Loucy (cell line): Measurements from ENCODE around the gene PTPRZ1.

ENCODE experiments used
- H2AFZ ChIP-seq: fragments of 200-600 bp; sonication (generic); 2 replicates; pipeline ENCODE4 v1.6.0; 2016; ENCODE audit warnings: antibody characterized with exemption, mild to moderate bottlenecking, low read length, moderate library complexity
- H3F3A ChIP-seq: fragments of 200-600 bp; 2 replicates; pipeline ENCODE4 v1.6.0; 2016; ENCODE audit warnings: antibody characterized with exemption, low read depth, mild to moderate bottlenecking
- H3K27me3 ChIP-seq: fragments of 200-600 bp; sonication (generic); 2 replicates; pipeline ENCODE4 v1.6.1; 2014; ENCODE audit warnings: low read length, mild to moderate bottlenecking; ENCODE audit not compliant: insufficient read depth, poor library complexity, severe bottlenecking
- H3K36me3 ChIP-seq: fragments of 200-600 bp; sonication (generic); 2 replicates; pipeline ENCODE4 v1.6.1; 2016; ENCODE audit warnings: low read length; ENCODE audit not compliant: insufficient read depth
- H3K4me1 ChIP-seq: fragments of 200-600 bp; sonication (generic); 2 replicates; pipeline ENCODE4 v1.5.1; 2014; ENCODE audit warnings: low read length, mild to moderate bottlenecking; ENCODE audit not compliant: insufficient read depth, poor library complexity, severe bottlenecking
- H3K4me2 ChIP-seq: fragments of 200-600 bp; sonication (generic); 2 replicates; pipeline ENCODE4 v1.6.0; 2014; ENCODE audit warnings: antibody characterized with exemption, low read length, low read depth, mild to moderate bottlenecking; ENCODE audit not compliant: poor library complexity, severe bottlenecking
- H3K4me3 ChIP-seq: fragments of 200-600 bp; sonication (generic); 2 replicates; pipeline ENCODE4 v1.5.1; 2014; ENCODE audit warnings: low read length, mild to moderate bottlenecking, mixed read lengths; ENCODE audit not compliant: poor library complexity, severe bottlenecking
- H3K79me2 ChIP-seq: fragments of 200-600 bp; sonication (generic); 2 replicates; pipeline ENCODE4 v1.6.1; 2014; ENCODE audit warnings: low read length; ENCODE audit not compliant: insufficient read depth
- H3K9ac ChIP-seq: fragments of 200-600 bp; sonication (generic); 2 replicates; pipeline ENCODE4 v1.6.0; 2014; ENCODE audit warnings: mild to moderate bottlenecking, low read depth, low read length, moderate library complexity; ENCODE audit not compliant: poor library complexity, severe bottlenecking
- H3K9me2 ChIP-seq: fragments of 200-600 bp; sonication (generic); replicated peaks from 2 replicates; pipeline ENCODE4 v1.6.1; 2016; ENCODE audit warnings: low read depth, low read length, mixed read lengths
- H3K9me3 ChIP-seq: fragments of 200-600 bp; sonication (generic); 2 replicates; pipeline ENCODE4 v1.6.1; 2014; ENCODE audit warnings: mild to moderate bottlenecking, antibody characterized with exemption, low read length, low read depth; ENCODE audit not compliant: insufficient read depth
- H4K20me1 ChIP-seq: fragments of 200-600 bp; sonication (generic); 2 replicates; pipeline ENCODE4 v1.6.0; 2014; ENCODE audit warnings: antibody characterized with exemption, low read length, mild to moderate bottlenecking; ENCODE audit not compliant: insufficient read depth, poor library complexity, severe bottlenecking
- EZH2phosphoT487 ChIP-seq: fragments of 200-600 bp; IDR thresholded peaks from 2 replicates; pipeline ENCODE4 v1.6.1; 2018; ENCODE audit warnings: antibody characterized with exemption, mild to moderate bottlenecking, moderate library complexity, borderline replicate concordance
- TF ChIP-seq, protein P1 (sequence below): fragments of 200-600 bp; sonication (generic); conservative IDR thresholded peaks from 2 replicates; pipeline ENCODE4 v1.5.1; 2014; ENCODE audit warnings: mild to moderate bottlenecking, antibody characterized with exemption, low read length

Gene PTPRZ1

DNA sequence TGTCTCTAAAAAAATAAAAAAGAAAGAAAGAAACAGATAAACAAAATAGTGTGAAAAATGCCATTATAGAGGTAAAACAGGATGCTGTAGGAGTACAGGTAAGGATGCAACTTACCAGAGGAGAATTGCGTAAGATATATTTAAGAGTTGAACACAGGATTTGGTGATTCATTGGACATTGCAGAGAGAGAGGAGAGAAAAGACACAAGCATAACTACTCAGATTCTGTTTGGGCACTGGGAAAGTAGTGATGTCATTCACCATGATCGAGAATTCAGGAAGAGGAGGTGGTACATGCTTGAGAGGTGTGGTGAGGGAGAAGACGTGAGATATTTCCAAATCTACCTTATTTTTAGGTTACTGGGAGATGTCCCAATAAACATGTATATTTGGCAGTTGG, 173.4 kb downstream of the PTPRZ1 start:
- Histone ChIP-seq H3K4me2 (no peak overlapping the region), H3K4me1 (no peaks in the 10 kb centered on the region), H3F3A (no peaks in the 10 kb centered on the region), H3K9me2 (no peaks in the 10 kb centered on the region), H3K9me3 (no peaks in the 10 kb centered on the region; the same call in 1 of the 2 replicates), H2AFZ (no peak overlapping the region), H3K9ac (no peak overlapping the region), H3K79me2 (no peaks in the 10 kb centered on the region), H4K20me1 (no peaks in the 10 kb centered on the region), H3K27me3 (no peaks in the 10 kb centered on the region), H3K4me3 (no peak overlapping the region), H3K36me3 (no peaks in the 10 kb centered on the region)
- TF ChIP-seq EZH2phosphoT487 = no peak
- TF ChIP-seq, protein P1, sequence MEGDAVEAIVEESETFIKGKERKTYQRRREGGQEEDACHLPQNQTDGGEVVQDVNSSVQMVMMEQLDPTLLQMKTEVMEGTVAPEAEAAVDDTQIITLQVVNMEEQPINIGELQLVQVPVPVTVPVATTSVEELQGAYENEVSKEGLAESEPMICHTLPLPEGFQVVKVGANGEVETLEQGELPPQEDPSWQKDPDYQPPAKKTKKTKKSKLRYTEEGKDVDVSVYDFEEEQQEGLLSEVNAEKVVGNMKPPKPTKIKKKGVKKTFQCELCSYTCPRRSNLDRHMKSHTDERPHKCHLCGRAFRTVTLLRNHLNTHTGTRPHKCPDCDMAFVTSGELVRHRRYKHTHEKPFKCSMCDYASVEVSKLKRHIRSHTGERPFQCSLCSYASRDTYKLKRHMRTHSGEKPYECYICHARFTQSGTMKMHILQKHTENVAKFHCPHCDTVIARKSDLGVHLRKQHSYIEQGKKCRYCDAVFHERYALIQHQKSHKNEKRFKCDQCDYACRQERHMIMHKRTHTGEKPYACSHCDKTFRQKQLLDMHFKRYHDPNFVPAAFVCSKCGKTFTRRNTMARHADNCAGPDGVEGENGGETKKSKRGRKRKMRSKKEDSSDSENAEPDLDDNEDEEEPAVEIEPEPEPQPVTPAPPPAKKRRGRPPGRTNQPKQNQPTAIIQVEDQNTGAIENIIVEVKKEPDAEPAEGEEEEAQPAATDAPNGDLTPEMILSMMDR = no peak

DNA sequence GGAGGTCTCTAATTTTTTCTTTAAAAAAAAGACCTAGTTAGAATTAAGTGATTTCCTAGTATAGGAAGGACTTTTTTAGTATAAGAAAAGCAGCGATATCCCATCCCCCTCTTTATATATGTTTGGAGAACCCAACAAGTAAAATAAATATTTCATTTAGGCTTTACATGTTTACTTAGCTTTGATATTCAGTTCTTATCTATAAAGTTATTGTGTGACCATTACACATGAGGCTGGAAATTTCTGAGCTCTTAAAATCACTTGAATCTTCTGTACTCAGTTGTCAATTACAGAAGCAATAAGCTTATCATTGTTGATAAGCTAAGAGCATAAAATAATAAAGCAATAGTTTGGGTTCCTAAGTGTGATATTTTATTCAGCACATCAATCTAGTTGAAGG, 181.4 kb downstream of the PTPRZ1 start:
- H3K36me3 ChIP-seq = no peaks in the 10 kb centered on the region
- H3K4me3 ChIP-seq = no peak overlapping the region
- TF ChIP-seq, protein P1 = no peak
- no peak for TF ChIP-seq EZH2phosphoT487

DNA sequence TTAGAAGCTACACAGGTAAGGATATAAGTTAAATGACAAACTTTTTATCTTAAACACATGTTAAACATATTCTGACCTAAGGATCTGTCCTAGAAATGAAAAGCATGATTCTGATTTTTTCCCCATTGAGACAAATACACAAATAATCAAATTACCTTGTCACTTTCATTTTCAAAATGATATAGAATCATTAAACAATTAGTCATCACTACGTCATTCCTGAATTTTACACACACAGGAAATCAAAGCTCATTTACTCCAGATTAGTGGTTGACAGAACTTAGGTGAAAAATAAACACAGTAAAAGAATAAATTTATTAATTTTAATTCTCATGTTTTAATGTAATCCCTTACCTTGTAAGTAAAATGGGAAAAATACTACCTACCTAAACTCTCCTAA, 182.1 kb downstream of the PTPRZ1 start:
- no peaks in the 10 kb centered on the region for H3K36me3 ChIP-seq
- no peaks in the 10 kb centered on the region for H3K9me3 ChIP-seq
- H3K27me3 ChIP-seq = no peaks in the 10 kb centered on the region
- no peak overlapping the region for H3K4me3 ChIP-seq
- H3K4me1 ChIP-seq = no peaks in the 10 kb centered on the region
- no peak overlapping the region for H3K4me2 ChIP-seq
- H4K20me1 ChIP-seq = no peaks in the 10 kb centered on the region
- TF ChIP-seq, protein P1 = no peak
- TF ChIP-seq EZH2phosphoT487 = no peak
- H2AFZ ChIP-seq = no peak overlapping the region
- no peaks in the 10 kb centered on the region for H3F3A ChIP-seq
- no peaks in the 10 kb centered on the region for H3K79me2 ChIP-seq
- no peak overlapping the region for H3K9ac ChIP-seq
- no peaks in the 10 kb centered on the region for H3K9me2 ChIP-seq

More for the DNA sequence above, 181.4 kb downstream of the PTPRZ1 start:
- Histone ChIP-seq H3K79me2 (no peaks in the 10 kb centered on the region), H2AFZ (no peak overlapping the region), H3K9me2 (no peaks in the 10 kb centered on the region), H3K4me2 (no peak overlapping the region), H3K27me3 (no peaks in the 10 kb centered on the region), H3F3A (no peaks in the 10 kb centered on the region), H3K9me3 (no peaks in the 10 kb centered on the region), H4K20me1 (no peaks in the 10 kb centered on the region), H3K9ac (no peak overlapping the region), H3K4me1 (no peaks in the 10 kb centered on the region)
